ENCODE data around the gene ZNF618. TPM values are rescaled to one million over a fixed set of nuclear protein-coding genes. Genes with fewer than 3 reads are reported as not detected.

The ZNF618 gene
- total RNA-seq, 1 donor from 2014 or later, result 10.2 TPM

- Histone ChIP-seq H3K27ac (no peak overlapping the region), H3K36me3 (no peaks in the 10 kb centered on the region), H3K9me3 (peaks cover 5% of the 10 kb centered on the region), H3K4me1 (peaks cover 24% of the 10 kb centered on the region), H3K4me3 (no peak overlapping the region), H3K27me3 (ENCODE audit: low read depth) (no peaks in the 10 kb centered on the region)
- no peak for DNase-seq
- intact Hi-C loops (cut with DNase I), result no loop called here
- no peak for ATAC-seq
- TF ChIP-seq CTCF (IDR thresholded peaks at IDR 0.05), result no peak
Observed at GRCh38 chr9:113887436-113887835, 11.3 kb downstream of the ZNF618 start.

GRCh38 chr9:113888336-113888735, 12.2 kb downstream of the ZNF618 start:
- ATAC-seq, result no peak
- Histone ChIP-seq H3K4me3 (no peak overlapping the region), H3K9me3 (peaks cover 5% of the 10 kb centered on the region), H3K4me1 (peaks cover 24% of the 10 kb centered on the region), H3K27me3 (ENCODE audit: low read depth) (no peaks in the 10 kb centered on the region), H3K27ac (no peak overlapping the region), H3K36me3 (no peaks in the 10 kb centered on the region)
- intact Hi-C loops (cut with DNase I), result no loop called here
- DNase-seq, result no peak
- no peak for TF ChIP-seq CTCF (IDR thresholded peaks at IDR 0.05)

GRCh38 chr9:113888976-113889375, 12.9 kb downstream of the ZNF618 start:
- no peaks in the 10 kb centered on the region for H3K27me3 ChIP-seq (ENCODE audit: low read depth)
- no peak overlapping the region for H3K4me3 ChIP-seq
- peaks cover 24% of the 10 kb centered on the region for H3K4me1 ChIP-seq
- ATAC-seq (no peak), DNase-seq (no peak)
- intact Hi-C loops (cut with DNase I), result no loop called here
- peaks cover 5% of the 10 kb centered on the region for H3K9me3 ChIP-seq
- H3K27ac ChIP-seq, result no peak overlapping the region
- no peak for TF ChIP-seq CTCF (IDR thresholded peaks at IDR 0.05)
- no peaks in the 10 kb centered on the region for H3K36me3 ChIP-seq

GRCh38 chr9:113890704-113891103, 14.6 kb downstream of the ZNF618 start:
- no peaks in the 10 kb centered on the region for H3K36me3 ChIP-seq
- DNase-seq, result no peak
- peaks cover 18% of the 10 kb centered on the region for H3K4me1 ChIP-seq
- TF ChIP-seq CTCF (IDR thresholded peaks at IDR 0.05), result no peak
- H3K4me3 ChIP-seq, result no peak overlapping the region
- ATAC-seq, result no peak
- intact Hi-C loops (cut with DNase I), result no loop called here
- H3K9me3 ChIP-seq, result peaks cover 5% of the 10 kb centered on the region
- H3K27ac ChIP-seq, result no peak overlapping the region
- no peaks in the 10 kb centered on the region for H3K27me3 ChIP-seq (ENCODE audit: low read depth)

GRCh38 chr9:113892861-113893491, 16.9 kb downstream of the ZNF618 start:
- no peak for ATAC-seq
- intact Hi-C loops (cut with DNase I), result no loop called here
- peaks cover 5% of the 10 kb centered on the region for H3K4me1 ChIP-seq
- no peaks in the 10 kb centered on the region for H3K36me3 ChIP-seq
- no peak for DNase-seq
- H3K27me3 ChIP-seq (ENCODE audit: low read depth), result no peaks in the 10 kb centered on the region
- no peak overlapping the region for H3K4me3 ChIP-seq
- no peak overlapping the region for H3K27ac ChIP-seq
- peaks cover 5% of the 10 kb centered on the region for H3K9me3 ChIP-seq
- no peak for TF ChIP-seq CTCF (IDR thresholded peaks at IDR 0.05)

Measured in lower lobe of right lung (tissue), 2 donors.